ENCODE results near the gene MYO15B. TPM values are rescaled to one million over a fixed set of nuclear protein-coding genes. Genes with fewer than 3 reads are reported as not detected.

MYO15B gene
- total RNA-seq, 3 donors from 2014 or later, result 591 to 1,071 (median 660) TPM

- Histone ChIP-seq H3K9me3 (no peaks in the 10 kb centered on the region), H3K4me3 (peak overlapping the region; percentile 24), H3K4me1 (ENCODE audit: low read depth) (peaks cover 17% of the 10 kb centered on the region), H3K36me3 (ENCODE audit: low read depth) (no peaks in the 10 kb centered on the region)
- ATAC-seq (peak; percentile 52), DNase-seq (peak in 1 of 3 donors; percentile 75)
- intact Hi-C loops (cut with DNase I, micrococcal nuclease), result no loop called here
- no peak for TF ChIP-seq CTCF (IDR thresholded peaks at IDR 0.05)
These were observed 1.0 kb downstream of the MYO15B start for GRCh38 chr17:75588596-75589011.

GRCh38 chr17:75589012-75589918 is 1.7 kb downstream of the MYO15B start:
- H3K36me3 ChIP-seq (ENCODE audit: low read depth), result no peaks in the 10 kb centered on the region
- TF ChIP-seq CTCF (IDR thresholded peaks at IDR 0.05), result peak; percentile 71
- intact Hi-C loops (cut with DNase I, micrococcal nuclease), result no loop called here
- peaks cover 17% of the 10 kb centered on the region for H3K4me1 ChIP-seq (ENCODE audit: low read depth)
- ATAC-seq (peak; percentile 92), DNase-seq (peak; percentile 98 to 99 (median 99))
- no peaks in the 10 kb centered on the region for H3K9me3 ChIP-seq
- peak overlapping the region; percentile 24 for H3K4me3 ChIP-seq

GRCh38 chr17:75589919-75590303 is 2.3 kb downstream of the MYO15B start:
- TF ChIP-seq CTCF (IDR thresholded peaks at IDR 0.05), result no peak
- H3K4me1 ChIP-seq (ENCODE audit: low read depth), result peaks cover 17% of the 10 kb centered on the region
- intact Hi-C loops (cut with DNase I, micrococcal nuclease), result no loop called here
- DNase-seq, result peak in 1 of 3 donors; percentile 74
- H3K9me3 ChIP-seq, result no peaks in the 10 kb centered on the region
- H3K4me3 ChIP-seq, result no peak overlapping the region
- ATAC-seq, result no peak
- no peaks in the 10 kb centered on the region for H3K36me3 ChIP-seq (ENCODE audit: low read depth)

- no peak for DNase-seq
- Histone ChIP-seq H3K36me3 (ENCODE audit: low read depth) (no peaks in the 10 kb centered on the region), H3K4me3 (no peak overlapping the region), H3K9me3 (no peaks in the 10 kb centered on the region), H3K4me1 (ENCODE audit: low read depth) (peaks cover 17% of the 10 kb centered on the region)
- no peak for ATAC-seq
- no peak for TF ChIP-seq CTCF (IDR thresholded peaks at IDR 0.05)
- intact Hi-C loops (cut with DNase I, micrococcal nuclease), result no loop called here
These were observed 2.7 kb downstream of the MYO15B start for GRCh38 chr17:75590314-75590761.

- Histone ChIP-seq H3K36me3 (ENCODE audit: low read depth) (no peaks in the 10 kb centered on the region), H3K9me3 (no peaks in the 10 kb centered on the region), H3K4me1 (ENCODE audit: low read depth) (peaks cover 17% of the 10 kb centered on the region), H3K4me3 (no peak overlapping the region)
- DNase-seq (no peak), ATAC-seq (no peak)
- no peak for TF ChIP-seq CTCF (IDR thresholded peaks at IDR 0.05)
- intact Hi-C loops (cut with DNase I, micrococcal nuclease), result no loop called here
These were observed 3.5 kb downstream of the MYO15B start for GRCh38 chr17:75590849-75591721.
